GM11168 (cell line): ENCODE data around the gene TUBAL3.
"Not testable (repeated sequence)": the region's sequence is repeated elsewhere in the genome, so short reads cannot be mapped to it uniquely, and the experiment has no call there.

ENCODE experiments used
- in situ Hi-C: fragments of 300-500 bp; cut with MboI; formaldehyde crosslinking; loops from one replicate; pipeline ENCODE4 v1.12.0; 2022; ENCODE audit warnings: low sequenced_read_pairs; ENCODE audit not compliant: unreplicated experiment

The TUBAL3 gene

DNA sequence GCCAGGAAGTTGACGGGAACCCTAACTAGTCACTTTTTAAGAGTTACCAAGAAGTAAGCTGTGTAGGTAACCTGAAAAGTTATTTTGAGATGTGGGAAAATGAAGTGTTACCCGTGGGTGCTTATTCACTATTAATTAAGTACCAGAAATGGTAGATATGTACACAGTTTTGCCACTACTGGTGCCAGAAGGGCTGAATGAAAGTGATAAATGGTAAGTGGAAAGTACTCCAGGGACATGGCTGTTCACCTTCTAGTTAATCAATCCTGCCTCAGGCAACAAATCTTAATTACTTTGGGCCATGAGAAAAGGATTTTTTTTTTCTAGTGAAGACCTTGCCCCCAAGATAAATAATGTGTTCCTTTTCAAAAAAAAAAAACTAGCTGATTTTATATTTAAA, 23.5 kb upstream of the TUBAL3 start:
- in situ Hi-C loops: no loop called here

DNA sequence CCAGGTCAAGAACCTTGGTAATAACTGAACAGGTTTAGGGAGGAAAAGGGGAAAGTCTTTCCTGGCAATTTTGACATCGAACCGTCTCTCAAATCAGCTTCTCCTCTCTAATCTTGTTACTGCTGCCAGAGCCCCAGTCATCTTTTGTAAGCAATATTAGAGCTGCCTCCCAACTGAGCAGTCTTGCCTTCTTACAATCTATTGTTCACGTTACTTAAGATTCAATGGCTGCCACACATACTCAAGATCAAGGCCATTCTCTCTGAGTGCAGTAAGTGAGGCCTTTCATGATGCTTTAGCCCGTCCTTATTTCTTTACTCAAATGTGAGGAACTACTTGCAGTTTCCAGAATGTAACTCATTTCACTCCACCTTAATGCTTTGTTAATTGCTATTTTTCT, 20.1 kb upstream of the TUBAL3 start:
- in situ Hi-C loops: no loop called here

DNA sequence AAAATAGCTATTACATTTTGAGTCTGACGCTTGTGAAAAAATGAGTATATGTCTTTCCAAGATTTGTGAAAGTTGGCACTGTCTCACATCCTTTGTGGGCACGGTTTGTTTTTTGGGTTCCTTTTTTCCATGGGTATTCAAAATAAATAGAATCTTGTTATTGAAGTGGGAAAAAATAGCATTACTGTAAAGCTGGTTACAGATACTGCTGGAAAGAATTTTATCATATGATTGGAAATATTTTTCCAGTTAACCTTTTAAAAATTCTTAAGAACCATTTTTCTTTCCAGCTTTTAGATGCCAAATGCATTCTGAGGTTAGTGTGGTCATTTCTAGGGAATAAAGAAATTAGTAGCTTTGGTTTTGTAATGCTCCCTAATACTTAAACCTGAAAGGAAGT, 19.1 kb upstream of the TUBAL3 start:
- in situ Hi-C loops: no loop called here

DNA sequence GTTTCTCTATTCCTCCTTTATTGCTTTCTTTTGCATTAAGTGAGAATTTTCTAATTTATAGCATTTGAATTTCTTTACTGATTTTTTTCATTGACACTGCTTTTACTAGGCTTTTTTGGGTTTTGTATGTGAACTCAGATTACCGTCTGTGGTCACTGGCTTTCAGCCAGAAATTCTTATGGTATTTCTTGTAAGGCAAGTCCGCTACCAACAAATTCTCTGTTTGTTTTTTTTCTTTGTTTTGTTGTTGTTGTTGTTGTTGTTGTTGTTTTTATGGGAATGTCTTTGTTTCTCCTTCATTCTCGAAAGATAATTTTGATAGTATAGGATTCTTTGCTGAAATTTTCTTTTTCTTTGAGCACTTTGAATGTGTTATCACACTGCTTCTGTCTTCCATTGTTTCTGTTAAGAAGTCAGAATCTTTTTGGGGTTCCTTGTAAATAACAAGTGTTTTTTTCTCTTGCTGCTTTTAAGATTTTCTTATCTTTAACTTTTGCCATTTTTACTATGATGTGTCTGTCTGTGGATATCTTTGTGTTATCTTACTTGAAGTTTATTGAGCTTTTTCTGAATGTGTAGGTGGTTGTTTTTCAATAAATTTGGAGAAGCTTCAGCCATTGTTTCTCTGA, 15.0 kb upstream of the TUBAL3 start:
- in situ Hi-C loops: no loop called here

DNA sequence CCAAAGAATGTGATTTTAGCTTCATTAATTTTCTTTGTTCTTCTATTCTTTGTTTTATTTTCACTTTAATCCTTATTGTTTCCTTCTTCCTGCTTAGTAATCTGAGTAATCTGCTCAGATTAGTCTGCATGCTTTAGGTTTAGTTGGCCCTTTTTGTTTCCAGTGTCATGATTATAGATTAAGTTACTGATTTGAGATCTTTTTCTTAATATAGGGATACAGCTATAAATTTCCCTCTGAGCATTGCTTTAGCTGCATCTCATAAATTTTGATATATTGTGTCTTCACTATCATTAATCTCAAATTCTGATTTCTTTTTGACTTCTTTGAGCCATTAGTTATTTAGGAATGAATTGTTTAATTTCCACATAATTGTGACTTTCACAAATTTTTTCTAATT, 14.0 kb upstream of the TUBAL3 start:
- in situ Hi-C loops: no loop called here

DNA sequence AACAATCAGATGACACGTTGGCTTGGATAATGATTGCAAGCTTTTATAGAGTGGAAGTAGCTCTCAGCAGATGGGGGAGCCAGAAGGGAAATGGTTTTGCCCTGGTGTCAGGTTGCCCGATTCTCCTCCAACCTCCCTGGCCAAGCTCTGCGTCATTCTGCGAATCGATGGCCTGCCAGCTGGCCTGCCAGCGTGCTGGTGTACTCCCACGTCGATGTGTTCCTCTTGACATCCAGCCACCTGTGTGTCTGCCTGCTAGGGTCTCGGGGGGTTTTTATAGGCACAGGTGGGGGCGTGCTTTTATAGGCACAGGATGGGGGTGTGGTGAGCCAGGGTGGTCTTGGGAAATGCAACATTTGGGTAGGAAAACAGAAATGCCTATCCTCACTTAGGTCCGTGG, 12.4 kb upstream of the TUBAL3 start:
- in situ Hi-C loops: no loop called here

DNA sequence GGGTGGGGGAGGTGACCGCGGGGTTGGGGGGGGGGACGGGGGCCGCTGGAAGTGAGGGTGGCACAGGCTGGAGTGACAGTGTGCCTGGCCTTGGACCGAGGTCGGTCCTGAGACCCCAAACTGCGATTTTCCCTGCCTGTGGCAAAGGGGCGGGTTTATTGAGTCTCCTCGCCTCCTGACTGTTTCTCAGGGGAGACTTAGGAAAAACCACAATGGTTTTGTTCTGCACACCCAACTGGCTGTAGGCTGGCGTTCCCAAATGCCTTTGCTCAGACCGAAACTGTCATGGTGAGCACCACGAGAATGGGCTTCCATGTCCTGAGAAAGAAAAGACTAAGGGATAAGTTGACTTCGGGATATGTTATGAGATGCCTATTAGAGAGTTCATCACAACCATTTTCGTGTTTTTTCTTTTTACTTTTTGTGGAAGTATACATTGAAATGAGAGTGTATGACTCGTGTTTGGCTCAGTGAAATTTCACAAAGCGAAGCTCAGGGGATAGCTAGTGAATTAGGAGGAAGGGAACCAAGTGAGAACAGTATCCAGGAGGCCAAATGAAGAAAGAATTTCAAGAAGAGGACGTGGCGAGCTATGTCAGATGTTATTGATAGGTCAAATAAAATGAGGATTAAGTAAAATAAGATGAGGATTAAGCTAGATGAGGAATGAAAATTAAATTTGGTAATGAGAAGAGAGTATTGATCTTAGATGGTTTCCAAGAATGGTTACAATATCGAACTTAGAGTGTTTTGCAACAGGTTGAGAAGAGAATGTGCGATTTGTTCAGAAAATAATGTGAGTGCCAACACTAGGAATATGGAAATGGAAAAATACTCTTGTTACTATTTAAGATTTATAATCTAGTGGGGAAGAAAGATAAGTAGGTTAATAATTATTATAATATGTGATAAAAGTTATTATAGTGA, 8.6 kb upstream of the TUBAL3 start:
- in situ Hi-C loops: no loop called here

DNA sequence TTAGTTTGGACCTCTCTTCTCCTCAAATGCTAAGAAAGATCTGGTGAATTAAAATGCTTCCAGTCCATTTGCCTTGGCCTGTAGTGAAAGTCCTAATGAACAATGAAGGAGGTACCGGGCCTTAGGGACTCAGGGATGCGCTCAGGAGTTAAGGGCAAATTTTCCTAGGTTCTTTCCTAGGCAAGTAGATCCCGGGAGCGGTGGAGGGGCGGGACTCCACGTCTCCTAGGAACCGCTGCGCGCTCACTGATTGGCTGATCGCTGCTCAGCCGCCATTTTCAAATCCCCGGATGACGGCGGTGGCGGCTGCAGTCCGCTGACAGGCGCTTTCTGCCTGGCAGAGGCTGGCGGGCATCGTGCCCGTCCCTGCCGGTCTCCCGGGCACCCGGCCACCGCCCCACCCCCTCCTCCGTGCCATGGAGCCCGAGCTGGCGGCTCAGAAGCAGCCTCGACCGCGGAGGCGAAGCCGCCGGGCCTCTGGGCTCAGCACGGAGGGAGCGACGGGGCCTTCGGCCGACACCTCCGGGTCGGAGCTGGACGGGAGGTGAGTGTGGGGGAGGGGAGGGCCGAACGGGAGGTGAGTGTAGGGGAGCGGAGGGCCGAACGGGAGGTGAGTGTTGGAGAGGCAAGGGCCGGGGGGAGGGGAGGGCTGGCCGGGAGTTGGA, 7.8 kb upstream of the TUBAL3 start, which contains the start of gene NET1:
NET1 (plus strand) TSS at position 281 of the 665 bp plus-strand sequence; CDS start at position 417, 136 bp downstream.
- in situ Hi-C loops: no loop called here

DNA sequence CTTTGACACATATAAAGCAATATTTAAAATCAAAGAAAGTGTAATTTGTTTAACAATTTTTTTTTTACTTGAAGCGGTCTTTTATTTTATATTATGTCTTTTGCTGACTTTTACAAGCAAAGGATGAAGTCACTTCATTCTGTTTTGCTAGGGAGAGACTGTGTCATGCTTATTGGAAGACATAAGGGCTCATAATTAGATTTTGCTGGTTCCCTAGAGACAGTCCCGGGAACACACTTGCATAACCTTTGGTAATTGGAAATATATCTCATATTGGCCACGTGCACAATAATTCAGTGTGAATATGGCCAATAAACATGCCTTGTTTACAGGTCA, 7.3 kb upstream of the TUBAL3 start:
- in situ Hi-C loops: no loop called here

DNA sequence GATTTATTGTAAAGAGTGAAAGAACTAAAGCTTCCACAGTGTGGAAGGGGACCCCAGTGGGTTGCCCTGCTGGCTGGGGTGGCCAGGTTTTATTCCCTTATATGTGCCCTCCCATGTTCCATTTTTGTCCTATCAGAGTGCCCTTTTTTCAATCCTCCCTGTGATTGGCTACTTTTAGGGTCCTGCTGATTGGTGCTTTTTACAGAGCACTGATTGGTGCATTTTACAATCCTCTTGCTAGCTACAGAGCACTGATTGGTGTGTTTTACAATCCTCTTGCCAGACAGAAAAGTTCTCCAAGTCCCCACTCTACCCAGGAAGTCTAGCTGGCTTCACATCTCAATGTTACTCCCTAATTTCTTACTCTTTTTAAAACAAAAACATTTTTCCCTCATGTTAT, 6.2 kb upstream of the TUBAL3 start:
- in situ Hi-C loops: not testable (repeated sequence)

DNA sequence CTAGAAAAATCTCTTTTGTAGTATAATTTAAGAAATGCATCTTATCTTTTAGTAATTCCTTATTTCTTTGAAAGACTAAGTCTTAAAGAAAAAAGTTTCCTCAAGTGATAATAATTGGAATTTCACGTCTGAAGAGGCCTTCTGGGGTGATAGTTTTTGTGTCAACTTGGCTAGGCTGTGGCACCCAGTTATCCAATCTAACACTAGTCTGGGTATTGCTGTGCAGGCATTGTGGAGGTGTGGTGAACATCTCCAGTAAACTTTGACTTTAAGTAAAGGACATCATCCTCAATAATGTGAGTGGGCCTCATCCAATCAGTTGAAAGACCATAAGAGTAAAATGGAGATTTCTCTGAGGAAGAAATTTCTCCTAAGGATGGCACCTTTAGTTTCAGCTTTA, 2.3 kb upstream of the TUBAL3 start:
- in situ Hi-C loops: no loop called here

DNA sequence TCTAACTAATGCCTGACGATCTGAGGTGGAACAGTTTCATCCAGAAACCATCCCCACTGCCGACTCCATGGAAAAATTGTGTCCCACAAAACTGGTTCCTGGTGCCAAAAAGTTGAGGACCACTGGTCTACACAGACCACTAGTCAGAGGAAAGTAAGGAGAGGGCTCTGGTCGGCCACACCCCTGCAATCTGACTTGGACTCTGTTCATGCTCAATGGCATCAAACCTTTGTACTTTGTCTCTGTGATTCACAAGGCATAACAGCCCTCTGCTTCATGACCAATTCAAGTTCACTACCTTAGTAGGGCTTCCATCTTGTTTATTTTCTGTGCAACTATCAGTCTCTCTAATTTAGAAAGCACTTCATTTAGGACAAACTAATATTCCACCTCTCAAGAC, 1.8 kb downstream of the TUBAL3 start:
- in situ Hi-C loops: no loop called here

DNA sequence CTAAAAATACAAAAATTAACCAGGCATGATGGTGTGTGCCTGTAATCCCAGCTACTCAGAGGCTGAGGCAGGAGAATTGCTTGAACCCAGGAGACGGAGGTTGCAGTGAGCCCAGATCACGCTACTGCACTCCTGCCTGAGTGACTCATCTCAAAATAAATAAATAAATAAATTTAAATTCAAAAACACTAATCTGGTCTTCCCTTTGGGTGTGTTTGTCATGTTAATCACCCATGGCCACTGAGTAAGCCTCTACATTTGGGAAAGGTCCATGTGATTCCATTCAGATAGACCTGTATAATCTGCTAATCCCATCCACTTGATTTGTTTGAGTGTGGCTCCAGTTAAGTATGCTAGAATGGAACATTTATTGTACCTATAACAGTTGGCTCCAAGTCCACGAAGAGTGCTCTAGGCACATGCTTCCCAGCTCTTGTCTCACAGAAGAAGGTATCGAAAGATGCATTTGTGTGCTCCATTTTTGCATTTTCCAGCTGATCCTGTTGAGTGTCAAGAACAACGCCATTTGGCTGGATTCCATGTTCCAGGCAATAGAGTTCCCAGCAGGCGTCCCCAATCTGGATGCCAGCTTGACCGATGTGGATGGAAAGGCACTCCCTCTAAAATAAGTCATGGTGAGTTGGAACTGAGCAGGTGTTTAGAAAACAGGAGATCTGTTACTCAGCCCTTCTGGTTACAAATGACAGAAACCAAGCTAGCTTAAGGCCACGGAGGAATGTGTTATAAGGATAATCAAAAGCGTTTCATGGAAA, 4.0 kb downstream of the TUBAL3 start:
- in situ Hi-C loops: no loop called here

DNA sequence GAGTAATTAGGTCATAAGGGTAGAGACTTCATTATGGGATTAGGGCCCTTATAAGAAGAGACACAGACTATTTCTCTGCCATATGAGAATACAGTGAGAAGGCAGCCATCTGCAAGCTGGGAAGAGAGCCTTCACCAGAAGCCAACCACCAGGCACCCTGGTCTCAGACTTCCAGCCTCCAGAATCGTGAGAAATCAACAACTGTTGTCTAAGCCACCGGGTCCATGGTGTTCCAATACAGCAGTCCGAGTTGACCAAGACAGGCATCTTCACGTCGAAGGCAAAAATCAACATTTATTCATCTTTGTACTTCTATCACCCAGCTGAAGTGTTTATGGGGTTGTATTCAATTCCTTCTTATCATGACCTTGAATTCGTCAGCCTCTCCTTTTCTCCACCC, 5.3 kb downstream of the TUBAL3 start:
- in situ Hi-C loops: loop anchor here (25.0 kb wide), 1 partner anchor 562 kb away; the partner anchor contains the start of gene AKR1E2

DNA sequence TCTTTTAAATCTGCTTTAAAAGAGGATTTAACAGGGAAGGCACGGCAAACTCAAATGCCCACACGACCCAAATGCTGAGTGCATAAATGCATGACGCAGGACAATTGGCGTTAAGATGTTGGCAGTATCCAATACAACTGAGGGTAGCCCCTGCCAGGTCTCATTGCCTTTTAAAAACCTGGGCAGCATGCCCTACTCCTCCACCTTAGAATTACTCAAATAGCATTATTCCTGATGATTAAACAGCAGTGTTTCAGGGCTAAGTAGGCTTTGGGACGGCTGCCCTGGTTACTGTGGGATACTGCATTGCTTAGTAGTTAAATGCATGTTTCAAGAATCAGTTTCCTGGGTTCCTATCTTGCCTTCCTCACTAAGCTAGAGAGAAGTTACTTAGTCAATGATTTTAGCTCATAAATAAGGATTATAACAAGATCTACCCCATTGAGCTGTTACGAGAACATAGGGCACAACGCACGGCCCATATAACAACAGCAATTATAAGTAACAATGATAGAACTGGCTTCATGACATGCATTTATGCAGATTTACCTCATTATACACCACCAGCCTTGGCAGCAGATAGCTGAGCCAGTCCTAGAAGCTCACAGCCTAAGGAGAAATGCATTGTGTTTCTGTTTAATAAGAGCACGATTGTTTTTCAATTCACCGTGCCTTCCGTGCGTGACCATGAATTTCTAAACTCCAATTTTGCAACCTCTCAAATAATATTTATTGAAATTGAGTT, 7.9 kb downstream of the TUBAL3 start:
- in situ Hi-C loops: loop anchor here (25.0 kb wide), 1 partner anchor 559 kb away; the partner anchor contains the start of gene AKR1E2

DNA sequence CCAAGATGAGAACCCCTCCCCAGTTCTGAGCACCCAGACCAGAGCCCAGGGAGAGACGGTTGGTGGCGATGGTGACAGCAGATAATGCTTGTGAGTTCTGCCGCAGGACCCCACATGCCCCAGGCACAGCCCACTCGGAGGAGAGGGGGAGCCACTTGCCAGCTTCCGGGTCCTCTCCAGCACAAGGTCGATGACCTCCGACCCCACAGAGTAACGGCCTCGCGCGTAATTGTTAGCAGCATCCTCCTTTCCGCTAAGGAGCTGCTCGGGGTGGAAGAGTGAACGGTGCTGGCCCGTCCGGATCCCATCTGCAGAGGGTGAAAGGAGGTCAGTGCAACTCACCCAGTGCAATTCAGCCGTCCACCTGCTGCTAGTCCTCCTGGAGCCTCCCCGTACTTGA, 9.5 kb downstream of the TUBAL3 start:
- in situ Hi-C loops: loop anchor here (25.0 kb wide), 1 partner anchor 558 kb away; the partner anchor contains the start of gene AKR1E2

DNA sequence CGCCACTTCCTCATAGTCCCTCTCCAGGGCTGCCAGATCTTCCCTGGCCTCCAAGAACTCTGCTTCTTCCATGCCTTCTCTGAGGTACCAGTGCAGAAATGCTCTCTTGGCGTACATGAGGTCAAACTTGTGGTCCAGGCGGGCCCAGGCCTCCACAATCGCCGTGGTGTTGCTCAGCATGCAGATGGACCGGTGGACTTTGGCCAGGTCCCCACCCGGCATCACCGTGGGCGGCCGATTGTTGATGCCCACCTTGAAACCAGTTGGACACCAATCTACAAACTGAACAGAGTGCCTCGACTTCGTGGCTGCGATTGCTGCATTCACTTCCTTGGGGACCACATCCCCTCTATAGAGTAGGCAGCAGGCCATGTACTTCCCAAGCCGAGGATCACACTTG, 11.1 kb downstream of the TUBAL3 start:
- in situ Hi-C loops: loop anchor here (25.0 kb wide), 1 partner anchor 556 kb away; the partner anchor contains the start of gene AKR1E2

DNA sequence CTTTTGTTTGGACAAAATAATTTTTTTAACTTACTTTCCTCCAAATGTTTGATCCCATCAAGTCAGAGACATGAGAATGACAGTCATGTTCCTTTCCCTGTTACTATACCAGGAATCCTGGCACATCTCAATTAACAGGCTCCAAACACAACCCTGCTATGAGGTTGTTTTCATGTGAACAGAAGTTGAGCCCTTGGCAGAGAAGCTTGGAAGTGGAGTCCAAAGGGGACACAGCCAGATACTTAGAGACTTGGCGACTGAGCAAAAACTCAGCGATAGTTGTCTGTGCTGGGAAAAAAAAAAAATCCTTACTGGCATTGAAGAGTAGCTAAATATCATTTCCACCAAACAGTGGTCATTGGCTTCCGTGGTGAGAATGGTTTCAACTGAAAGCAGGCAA, 12.8 kb downstream of the TUBAL3 start:
- in situ Hi-C loops: loop anchor here (25.0 kb wide), 1 partner anchor 554 kb away; the partner anchor contains the start of gene AKR1E2

DNA sequence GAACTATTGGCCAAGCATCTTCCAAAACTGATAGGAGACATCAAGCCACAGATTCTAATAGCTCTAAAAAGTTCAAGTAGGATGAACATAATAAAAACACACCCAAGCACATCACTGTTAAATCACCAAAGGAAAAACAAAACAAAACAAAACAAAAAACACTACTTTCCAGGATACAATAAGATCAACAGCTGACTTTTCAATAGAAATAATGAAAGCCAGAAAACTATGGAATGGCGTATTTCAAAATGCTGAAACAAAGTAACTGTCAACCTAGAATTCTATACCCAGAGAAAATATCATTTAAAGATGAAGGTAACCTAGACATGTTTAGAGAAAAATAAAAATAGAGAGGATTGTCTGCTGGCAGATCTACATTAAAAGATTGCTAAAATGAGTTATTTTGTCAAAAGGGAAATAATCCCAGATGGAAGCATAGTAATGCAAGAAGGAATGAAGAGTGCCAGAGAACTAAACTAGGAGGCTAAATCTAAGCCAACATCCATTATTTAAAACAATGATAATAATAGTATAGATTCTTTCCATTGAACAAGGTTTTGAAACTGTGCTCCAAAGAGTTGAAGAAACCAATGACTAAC, 13.9 kb downstream of the TUBAL3 start:
- in situ Hi-C loops: loop anchor here (25.0 kb wide), 1 partner anchor 553 kb away; the partner anchor contains the start of gene AKR1E2
